KMS-11 (cell line): Measurements from ENCODE around the gene TWIST2.

Experiments used
- H2AFZ ChIP-seq: fragments of 200-600 bp; sonication (generic); 2 replicates; pipeline ENCODE4 v1.6.1; 2016; ENCODE audit warnings: antibody characterized with exemption, mixed run types, low read depth
- H3K27ac ChIP-seq: fragments of 200-600 bp; sonication (generic); 2 replicates; pipeline ENCODE4 v1.6.1; 2016; ENCODE audit warnings: mild to moderate bottlenecking, mixed run types
- H3K27me3 ChIP-seq: fragments of 200-600 bp; sonication (generic); 2 replicates; pipeline ENCODE4 v1.6.1; 2017; ENCODE audit warnings: mild to moderate bottlenecking, low read depth, mixed run types, moderate library complexity; ENCODE audit not compliant: insufficient read depth
- H3K36me3 ChIP-seq: fragments of 200-600 bp; sonication (generic); 2 replicates; pipeline ENCODE4 v1.6.1; 2017; ENCODE audit warnings: mild to moderate bottlenecking, mixed run types; ENCODE audit not compliant: insufficient read depth
- H3K4me1 ChIP-seq: fragments of 200-600 bp; sonication (generic); 2 replicates; pipeline ENCODE4 v1.6.1; 2016; ENCODE audit warnings: mild to moderate bottlenecking, low read depth, mixed run types; ENCODE audit not compliant: poor library complexity, severe bottlenecking
- H3K4me2 ChIP-seq: fragments of 200-600 bp; sonication (generic); 2 replicates; pipeline ENCODE4 v1.7.0; 2016; ENCODE audit warnings: mild to moderate bottlenecking, mixed run types
- H3K4me3 ChIP-seq: fragments of 200-600 bp; sonication (generic); IDR thresholded peaks from 2 replicates; pipeline ENCODE4 v1.6.1; 2017; ENCODE audit warnings: low read depth, low read length, mixed read lengths; ENCODE audit not compliant: insufficient read depth
- H3K79me2 ChIP-seq: fragments of 200-600 bp; sonication (generic); 2 replicates; pipeline ENCODE4 v1.6.1; 2016; ENCODE audit warnings: low read depth, mixed run types; ENCODE audit not compliant: insufficient read depth
- H3K9ac ChIP-seq: fragments of 200-600 bp; sonication (generic); 2 replicates; pipeline ENCODE4 v1.6.1; 2016; ENCODE audit warnings: mild to moderate bottlenecking, mixed run types
- H4K20me1 ChIP-seq: fragments of 200-600 bp; sonication (generic); 2 replicates; pipeline ENCODE4 v1.6.1; 2016; ENCODE audit warnings: mild to moderate bottlenecking, mixed run types; ENCODE audit not compliant: insufficient read depth
- CTCF ChIP-seq: fragments of 200-600 bp; sonication (generic); conservative IDR thresholded peaks from 2 replicates; pipeline ENCODE4 v1.6.1; 2017; ENCODE audit warnings: low read depth, mild to moderate bottlenecking, antibody characterized with exemption, low read length, moderate library complexity, mixed read lengths

TWIST2 gene

GRCh38 chr2:238946318-238947242, 98.7 kb downstream of the TWIST2 start:
- TF ChIP-seq CTCF = no peak
- H2AFZ ChIP-seq = no peak overlapping the region
- H3K79me2 ChIP-seq = no peaks in the 10 kb centered on the region
- H3K4me3 ChIP-seq = no peak overlapping the region
- no peak overlapping the region for H3K9ac ChIP-seq
- H3K4me1 ChIP-seq = no peaks in the 10 kb centered on the region
- H3K4me2 ChIP-seq = no peak overlapping the region
- H4K20me1 ChIP-seq = no peaks in the 10 kb centered on the region
- H3K36me3 ChIP-seq = no peaks in the 10 kb centered on the region
- peaks cover 11% of the 10 kb centered on the region; the same call in 1 of the 2 replicates for H3K27me3 ChIP-seq
- H3K27ac ChIP-seq = no peak overlapping the region

- no peaks in the 10 kb centered on the region for H3K4me1 ChIP-seq
- H3K9ac ChIP-seq = no peak overlapping the region
- H3K4me2 ChIP-seq = no peak overlapping the region
- H4K20me1 ChIP-seq = no peaks in the 10 kb centered on the region
- H2AFZ ChIP-seq = no peak overlapping the region
- no peak overlapping the region for H3K4me3 ChIP-seq
- peaks cover 11% of the 10 kb centered on the region; the same call in 1 of the 2 replicates for H3K27me3 ChIP-seq
- H3K79me2 ChIP-seq = no peaks in the 10 kb centered on the region
- H3K27ac ChIP-seq = no peak overlapping the region
- no peak for TF ChIP-seq CTCF
- H3K36me3 ChIP-seq = no peaks in the 10 kb centered on the region
Measured at GRCh38 chr2:238947243-238947760, 99.4 kb downstream of the TWIST2 start.

GRCh38 chr2:238947920-238948710, 100.2 kb downstream of the TWIST2 start:
- no peaks in the 10 kb centered on the region for H3K79me2 ChIP-seq
- no peak for TF ChIP-seq CTCF
- H4K20me1 ChIP-seq = no peaks in the 10 kb centered on the region
- H3K9ac ChIP-seq = no peak overlapping the region
- H3K4me2 ChIP-seq = no peak overlapping the region
- peaks cover 4% of the 10 kb centered on the region; the same call in 1 of the 2 replicates for H3K27me3 ChIP-seq
- no peaks in the 10 kb centered on the region for H3K4me1 ChIP-seq
- no peak overlapping the region for H3K27ac ChIP-seq
- no peak overlapping the region; the same call in 1 of the 2 replicates for H2AFZ ChIP-seq
- no peaks in the 10 kb centered on the region for H3K36me3 ChIP-seq
- H3K4me3 ChIP-seq = no peak overlapping the region

GRCh38 chr2:238948765-238949641, 101.1 kb downstream of the TWIST2 start:
- H3K4me1 ChIP-seq = no peaks in the 10 kb centered on the region
- H3K79me2 ChIP-seq = no peaks in the 10 kb centered on the region
- H2AFZ ChIP-seq = no peak overlapping the region
- H3K4me2 ChIP-seq = no peak overlapping the region
- H3K4me3 ChIP-seq = no peak overlapping the region
- no peak overlapping the region for H3K9ac ChIP-seq
- no peaks in the 10 kb centered on the region for H3K36me3 ChIP-seq
- H4K20me1 ChIP-seq = no peaks in the 10 kb centered on the region
- TF ChIP-seq CTCF = no peak
- no peak overlapping the region for H3K27ac ChIP-seq
- H3K27me3 ChIP-seq = peaks cover 2% of the 10 kb centered on the region; the same call in 1 of the 2 replicates
